ENCODE data around the gene ZRANB3.
"Not testable (repeated sequence)": the region's sequence is repeated elsewhere in the genome, so short reads cannot be mapped to it uniquely, and the experiment has no call there.

Gene ZRANB3

DNA sequence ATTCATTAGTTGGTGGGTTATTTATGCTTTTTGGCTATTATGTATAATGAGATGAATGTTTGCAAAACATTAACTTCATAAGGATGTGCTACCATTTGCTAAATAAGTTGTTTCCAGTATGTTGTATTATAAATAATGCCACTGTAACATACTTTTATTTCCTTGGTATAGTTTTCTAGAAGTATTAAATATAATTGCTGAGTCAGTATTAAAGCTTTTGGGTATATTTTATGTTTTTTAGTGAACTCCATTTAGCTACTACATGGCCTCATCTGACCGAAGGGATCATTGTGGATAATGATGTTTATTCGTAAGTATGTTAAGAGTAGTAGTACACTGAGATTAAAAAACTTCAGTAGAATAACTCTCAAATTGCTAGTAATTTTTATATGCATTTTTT lies 405.1 kb downstream of the ZRANB3 start:
- DNase-seq (ENCODE audit: low spot score): no peak

DNA sequence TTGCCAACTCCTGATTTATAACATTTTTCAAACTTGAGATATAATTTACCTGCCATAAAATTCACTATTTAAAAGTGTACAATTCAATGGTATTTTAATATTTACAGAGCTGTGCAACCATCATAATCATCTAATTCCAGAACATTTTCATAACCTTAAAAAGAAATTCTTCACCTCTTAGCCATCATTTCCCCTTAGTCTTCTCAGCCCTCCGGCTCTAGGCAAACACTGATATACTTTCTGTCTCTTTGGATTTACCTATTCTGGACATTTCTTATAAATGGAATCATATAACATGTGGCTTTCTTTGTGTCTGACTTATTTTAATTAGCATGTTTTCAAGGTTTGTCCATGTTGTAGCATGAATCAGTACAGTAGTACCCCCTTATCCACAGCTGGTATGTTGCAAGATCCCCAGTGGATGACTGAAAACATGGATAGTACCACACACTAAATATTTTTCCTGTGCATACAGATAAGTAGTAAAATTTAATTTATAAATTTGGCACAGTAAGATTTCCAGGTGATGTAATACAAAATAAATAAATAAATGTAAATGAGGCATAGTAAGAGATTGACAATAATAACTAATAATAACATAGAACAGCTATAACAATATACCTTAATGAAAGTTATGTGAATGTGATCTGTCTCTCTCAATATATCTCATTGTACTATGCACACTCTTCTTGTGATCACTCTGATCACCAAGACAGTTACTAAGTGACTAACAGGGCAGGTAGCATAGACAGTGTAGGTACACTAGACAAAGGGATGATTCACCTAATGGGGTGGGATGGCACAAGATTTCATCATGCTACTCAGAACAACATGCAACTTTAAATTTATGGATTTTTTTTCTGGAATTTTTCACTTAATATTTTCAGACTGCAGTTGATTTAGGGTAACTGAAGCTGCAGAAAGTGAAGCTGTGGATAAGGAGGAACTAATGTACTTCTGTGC lies 405.8 kb downstream of the ZRANB3 start:
- no peak for DNase-seq (ENCODE audit: low spot score)

DNA sequence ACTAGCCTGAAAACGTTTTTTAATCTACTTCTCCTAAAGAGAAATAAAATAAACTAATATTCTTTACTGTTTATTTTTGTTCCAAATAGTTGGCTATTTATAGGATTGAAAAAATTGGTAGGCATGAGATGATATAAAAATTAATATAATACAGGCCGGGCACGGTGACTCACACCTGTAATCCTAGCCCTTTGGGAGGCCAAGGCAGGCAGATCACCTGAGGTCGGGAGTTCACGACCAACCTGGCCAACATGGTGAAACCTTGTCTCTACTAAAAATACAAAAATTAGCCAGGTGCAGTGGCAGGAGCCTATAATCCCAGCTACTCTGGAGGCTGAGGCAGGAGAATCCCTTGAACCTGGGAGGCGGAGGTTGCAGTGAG lies 409.4 kb downstream of the ZRANB3 start:
- not testable (repeated sequence) for DNase-seq (ENCODE audit: low spot score)

DNA sequence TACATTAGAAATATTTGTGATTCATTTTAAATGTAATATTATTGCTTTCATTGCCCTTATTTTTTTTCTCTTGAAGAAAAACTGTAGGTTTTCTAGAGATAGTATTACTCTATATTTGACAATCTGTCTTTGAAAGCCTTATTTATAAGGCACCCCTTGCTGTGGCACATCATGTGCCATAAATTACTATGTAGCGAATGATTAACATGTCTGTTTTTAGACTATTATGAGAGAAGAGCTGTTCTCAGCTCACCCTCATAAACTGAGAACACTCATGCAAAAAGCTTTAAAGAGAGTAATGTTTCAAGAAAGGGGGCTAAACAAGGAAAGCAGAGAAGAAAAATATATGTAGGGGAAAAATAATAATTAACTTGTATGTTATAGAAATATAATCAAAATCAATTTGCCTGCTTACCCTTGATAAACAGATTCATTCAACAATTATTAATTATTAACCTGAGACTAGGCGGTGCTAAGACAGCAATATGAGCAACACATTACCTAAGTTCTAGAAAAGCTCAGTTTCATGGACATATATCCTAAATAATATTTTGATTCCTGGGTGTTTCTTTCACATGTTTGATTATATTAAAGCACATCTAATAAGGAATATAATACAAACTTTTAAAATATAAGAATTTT lies 409.9 kb downstream of the ZRANB3 start:
- no peak for DNase-seq (ENCODE audit: low spot score)

DNA sequence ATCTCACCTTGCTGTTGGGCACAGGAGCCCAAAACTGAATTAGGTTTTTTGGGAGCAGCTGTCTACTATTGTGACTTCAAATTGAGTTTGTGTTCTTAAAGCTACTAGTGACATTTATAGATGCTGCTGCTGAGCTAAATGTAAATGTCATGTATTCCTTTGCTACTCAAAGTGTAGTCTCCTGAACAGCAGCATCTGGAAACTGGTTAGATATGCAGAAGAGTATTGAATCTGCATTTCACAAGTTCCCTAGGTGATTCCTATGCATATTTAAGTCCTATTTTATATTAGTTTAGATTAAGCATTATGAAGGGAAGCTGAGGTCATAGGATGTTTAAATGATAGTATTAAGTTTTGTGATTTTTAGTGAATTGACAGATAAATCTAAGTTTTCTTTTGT lies 411.4 kb downstream of the ZRANB3 start:
- no peak for DNase-seq (ENCODE audit: low spot score)

DNA sequence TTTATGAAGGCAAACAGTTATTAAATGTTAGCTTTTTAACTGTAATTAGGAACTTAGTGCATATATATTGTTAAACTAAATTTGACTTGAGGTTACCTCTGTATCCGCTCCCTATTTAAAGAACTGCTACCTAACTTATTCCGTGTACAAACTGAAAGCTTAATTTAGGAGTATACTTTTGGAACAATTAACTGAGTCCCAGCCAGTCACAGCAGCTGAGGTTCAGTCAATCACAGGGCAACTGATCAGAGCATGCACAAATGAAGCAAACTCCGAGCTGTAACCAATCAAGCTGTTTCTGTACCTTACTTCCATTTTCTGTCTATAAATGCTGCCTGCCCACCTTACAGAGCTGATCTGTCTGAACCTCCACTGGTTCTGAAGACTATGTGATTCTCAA lies 417.7 kb downstream of the ZRANB3 start:
- no peak for DNase-seq (ENCODE audit: low spot score)

DNA sequence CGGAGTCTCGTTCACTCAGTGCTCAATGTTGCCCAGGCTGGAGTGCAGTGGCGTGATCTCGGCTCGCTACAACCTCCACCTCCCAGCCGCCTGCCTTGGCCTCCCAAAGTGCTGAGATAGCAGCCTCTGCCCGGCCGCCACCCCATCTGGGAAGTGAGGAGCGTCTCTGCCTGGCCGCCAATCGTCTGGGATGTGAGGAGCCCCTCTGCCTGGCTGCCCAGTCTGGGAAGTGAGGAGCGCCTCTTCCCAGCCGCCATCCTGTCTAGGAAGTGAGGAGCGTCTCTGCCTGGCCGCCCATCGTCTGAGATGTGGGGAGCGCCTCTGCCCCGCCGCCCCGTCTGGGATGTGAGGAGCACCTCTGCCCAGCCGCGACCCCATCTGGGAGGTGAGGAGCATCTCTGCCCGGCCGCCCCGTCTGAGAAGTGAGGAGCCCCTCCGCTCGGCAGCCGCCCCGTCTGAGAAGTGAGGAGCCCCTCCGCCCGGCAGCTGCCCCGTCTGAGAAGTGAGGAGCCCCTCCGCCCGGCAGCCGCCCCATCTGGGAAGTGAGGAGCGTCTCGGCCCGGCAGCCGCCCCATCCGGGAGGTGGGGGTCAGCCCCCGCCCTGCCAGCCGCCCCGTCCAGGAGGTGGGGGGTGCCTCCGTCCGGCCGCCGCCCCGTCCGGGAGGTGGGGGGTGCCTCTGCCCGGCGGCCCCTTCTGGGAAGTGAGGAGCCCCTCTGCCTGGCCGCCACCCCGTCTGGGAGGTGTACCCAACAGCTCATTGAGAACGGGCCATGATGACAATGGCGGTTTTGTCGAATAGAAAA lies 425.3 kb downstream of the ZRANB3 start:
- not testable (repeated sequence) for DNase-seq (ENCODE audit: low spot score)

DNA sequence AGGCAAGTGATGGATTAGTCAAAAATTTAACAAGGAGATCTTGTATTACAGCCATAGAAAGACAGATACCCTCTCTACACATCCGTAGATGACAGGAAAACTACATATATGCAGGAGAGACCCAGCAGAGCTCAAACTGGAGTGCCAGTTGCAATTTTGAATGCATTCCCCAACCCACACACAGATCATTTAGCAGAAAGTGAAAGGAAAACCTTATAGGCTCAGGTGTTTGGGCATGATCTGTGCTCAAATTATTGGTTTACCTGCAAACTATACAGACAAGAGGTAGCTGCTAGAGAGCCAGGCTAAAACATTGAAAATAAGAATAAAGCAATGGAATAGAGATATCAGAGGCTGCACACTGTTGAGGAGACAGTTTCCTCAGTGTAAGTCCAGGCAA lies 427.2 kb downstream of the ZRANB3 start:
- DNase-seq (ENCODE audit: low spot score): no peak

DNA sequence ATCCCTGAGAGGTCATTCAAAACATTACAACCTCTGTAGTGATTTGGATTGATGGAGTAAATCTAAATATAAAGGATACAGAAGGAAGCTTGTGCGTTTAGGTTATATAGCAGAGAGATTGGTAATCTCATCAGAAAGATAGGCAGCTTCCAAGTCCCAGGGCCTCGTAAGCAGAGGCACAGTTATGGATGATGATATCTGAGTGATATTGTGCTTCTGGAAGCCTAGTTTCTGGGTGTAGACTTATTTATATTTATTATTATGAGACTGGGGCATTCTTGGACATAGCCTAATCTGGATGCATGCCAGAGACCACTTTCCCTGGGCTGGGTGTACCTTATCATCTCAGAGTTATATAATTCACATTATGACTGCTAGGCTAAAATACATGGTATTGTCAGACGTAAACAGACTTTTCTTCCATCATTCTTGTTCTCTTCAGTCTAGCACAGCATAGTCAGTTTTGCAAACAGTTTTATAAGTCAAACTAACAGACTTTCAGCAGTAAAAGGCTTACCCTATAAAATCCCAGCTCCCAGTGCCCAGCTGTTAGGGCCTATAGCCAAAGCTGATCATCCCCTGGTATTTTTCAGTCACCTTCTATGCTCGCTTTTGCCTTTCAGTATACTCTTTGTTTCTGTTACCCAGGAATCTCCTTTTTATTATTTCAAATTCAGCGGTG lies 431.1 kb downstream of the ZRANB3 start:
- no peak for DNase-seq (ENCODE audit: low spot score)

DNA sequence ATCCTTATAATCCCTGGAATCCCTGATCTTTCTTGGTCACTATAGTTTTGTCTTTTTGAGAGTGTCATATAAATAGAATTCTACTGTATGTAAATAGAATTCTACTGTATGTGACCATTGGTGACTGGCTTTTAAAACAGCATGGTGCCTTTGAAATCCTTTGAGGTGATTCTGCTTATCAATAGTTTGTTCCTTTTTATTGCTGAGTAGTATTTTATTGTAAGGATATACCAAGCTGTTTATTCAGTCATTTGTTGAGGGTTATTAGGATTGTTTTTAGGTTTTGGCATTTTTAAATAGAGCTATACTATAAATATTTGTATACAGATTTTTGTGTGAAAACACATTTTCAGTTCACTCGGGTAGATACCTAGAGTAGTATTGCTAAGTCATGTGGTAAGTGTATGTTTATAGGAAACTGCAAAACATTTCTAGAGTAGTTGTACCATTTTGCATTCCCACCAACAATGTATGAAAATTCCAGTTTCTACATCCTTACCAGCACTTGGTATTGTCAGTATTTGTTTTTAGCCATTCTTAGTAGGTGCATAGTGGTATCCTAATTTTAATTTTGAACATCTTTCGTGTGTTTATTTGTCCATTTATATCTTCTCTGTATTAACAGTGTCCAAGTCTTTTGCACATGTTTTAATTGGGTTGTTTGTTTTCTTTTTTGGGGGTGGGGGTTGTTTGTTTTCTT lies 433.3 kb downstream of the ZRANB3 start:
- DNase-seq (ENCODE audit: low spot score): no peak

DNA sequence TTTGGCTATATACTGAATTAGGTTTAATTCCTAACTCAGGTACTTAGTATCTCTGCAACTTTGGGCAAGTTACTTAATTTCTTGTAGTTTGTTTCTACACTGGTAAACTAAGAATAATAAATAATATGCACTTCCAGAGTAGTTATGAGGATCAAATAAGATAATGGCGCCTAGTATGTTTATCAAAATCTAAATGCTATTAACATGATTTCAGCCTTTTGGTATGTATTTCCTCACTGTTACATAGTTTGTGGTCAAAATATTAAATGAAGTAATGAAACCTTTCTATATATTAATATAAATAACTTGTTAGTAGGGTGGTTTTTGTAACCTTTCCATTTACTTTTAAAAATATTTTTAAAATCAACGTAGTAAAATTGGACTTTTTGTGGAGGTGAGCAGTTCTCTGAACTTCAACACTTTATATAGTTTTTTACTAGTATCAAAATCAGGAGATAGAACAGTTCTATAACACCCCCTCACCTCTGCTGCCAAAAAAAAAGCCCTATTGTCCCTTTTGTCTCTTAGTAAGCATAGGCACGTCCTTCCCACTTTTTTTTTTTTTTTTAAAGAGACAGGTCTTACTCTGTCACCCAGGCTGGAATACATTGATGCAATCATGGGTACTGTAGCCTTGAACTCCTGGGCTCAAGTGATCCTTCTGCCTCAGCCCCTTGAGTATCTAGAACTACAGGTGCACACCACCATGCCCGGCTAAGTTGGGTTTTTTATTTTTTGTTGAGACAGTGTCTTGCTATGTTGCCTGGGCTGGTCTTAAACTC lies 434.2 kb downstream of the ZRANB3 start:
- no peak for DNase-seq (ENCODE audit: low spot score)

DNA sequence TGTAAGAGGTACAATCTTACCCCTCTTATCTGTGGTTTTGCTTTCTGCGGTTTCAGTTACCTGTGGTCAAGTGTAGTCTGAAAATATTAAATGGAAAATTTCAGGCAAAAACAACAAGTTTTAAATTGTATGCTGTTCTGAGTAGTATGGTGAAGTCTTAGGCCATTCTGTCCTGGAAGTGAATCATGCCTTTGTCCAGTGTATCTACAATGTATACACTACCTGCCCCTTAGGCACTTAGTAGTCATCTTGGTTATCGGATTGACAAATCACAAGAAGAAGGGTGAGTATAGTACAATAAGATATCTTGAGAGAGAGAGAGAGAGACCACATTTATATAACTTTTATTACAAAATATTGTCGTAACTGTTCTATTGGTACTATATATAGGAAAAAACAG lies 435.4 kb downstream of the ZRANB3 start:
- no peak for DNase-seq (ENCODE audit: low spot score)

DNA sequence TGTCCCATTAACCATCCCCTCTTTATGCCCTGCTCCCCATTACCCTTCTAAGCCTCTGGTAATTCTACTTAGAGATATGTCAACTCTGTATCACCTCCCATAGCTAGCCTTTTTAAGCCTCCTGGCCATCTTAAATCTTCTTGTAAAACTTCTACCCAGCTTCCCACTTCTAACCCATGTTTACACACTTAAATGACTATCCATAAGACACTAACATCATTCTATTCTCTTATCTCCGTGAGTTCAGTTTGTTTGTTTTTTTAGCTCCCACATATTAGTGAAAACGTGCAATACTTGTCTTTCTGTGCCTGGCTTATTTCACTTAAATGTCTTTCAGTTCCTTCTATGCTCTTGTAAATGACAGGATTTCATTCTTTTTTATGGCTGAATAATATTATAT lies 436.5 kb downstream of the ZRANB3 start:
- DNase-seq (ENCODE audit: low spot score): no peak

DNA sequence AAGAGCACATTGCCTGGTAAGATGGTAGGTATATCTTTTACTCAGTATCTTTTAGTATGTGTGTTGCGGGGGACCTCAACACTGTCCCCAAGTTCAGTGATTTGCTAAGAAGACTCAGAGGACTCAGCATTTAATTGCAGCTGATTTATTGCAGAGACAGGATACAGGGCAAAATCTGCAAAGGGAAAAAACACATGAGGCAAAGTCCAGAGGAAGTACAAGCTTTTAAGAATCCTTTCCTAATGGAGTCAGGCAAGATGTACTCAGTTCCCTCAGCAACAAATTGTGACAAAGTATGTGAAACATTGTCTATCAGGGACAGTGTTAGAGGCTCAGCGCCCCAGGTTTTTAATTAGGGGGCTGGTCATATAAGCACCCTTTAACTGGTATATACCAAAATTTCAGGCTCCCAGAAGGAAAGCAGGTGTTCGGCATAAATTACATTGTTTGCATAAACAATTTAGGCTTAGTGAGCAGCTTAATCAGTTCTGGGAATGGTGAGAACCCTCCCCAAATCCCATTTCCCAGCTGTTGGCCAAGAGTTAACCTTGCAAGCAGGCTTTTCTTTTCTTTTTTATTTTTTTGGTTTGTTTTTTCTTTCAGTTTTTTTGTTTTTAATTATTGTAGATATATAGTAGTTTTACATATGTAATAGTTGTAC lies 437.2 kb downstream of the ZRANB3 start:
- DNase-seq (ENCODE audit: low spot score): no peak

DNA sequence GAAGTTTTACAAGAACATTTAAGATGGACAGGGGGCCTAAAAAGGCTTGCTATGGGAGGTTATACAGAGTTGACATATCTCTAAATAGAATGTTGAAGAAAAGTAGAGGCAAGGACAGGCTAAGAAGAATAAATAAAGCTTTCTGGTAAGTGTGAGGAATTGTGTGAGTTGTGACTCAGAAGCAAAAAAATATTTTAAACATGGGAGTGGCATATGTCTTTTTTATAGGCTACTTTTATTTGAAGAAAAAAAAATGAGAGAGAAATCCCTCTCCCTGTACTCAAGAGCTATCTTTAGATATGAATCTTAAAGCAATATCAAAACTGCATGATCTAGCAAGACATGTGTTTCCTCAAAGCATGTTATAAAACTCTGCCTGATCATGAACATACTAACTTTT lies 437.8 kb downstream of the ZRANB3 start:
- DNase-seq (ENCODE audit: low spot score): no peak

DNA sequence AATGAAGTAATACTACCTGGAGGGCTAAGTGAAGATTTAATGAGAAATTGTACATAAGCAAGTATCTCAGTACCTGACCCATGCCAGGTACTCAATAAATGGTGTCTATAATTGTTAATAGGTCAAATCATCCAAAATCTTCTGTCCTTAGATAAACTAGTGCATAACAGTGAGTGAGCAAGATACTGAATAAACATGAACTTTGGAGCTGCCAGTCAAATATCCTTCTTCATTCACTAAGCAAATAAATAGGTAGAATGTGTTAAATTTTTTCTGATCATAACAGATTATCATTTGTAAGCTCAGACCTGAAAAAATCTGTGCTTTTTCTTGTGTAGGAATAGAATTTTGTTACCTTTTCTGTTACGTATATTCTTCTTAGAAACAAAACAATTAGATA lies 439.3 kb downstream of the ZRANB3 start:
- DNase-seq (ENCODE audit: low spot score): no peak

DNA sequence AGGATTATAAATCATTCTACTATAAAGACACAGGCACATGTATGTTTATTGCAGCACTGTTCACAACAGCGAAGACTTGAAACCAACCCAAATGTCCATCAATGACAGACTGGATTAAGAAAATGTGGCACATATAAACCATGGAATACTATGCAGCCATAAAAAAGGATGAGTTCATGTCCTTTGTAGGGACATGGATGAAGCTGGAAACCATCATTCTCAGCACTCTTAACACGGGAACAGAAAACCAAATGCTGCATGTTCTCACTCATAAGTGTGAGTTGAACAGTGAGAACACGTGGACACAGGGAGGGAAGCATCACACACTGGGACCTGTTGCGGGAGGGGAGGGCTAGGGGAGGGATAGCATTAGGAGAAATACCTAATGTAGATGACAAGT lies 441.4 kb downstream of the ZRANB3 start:
- DNase-seq (ENCODE audit: low spot score): not testable (repeated sequence)

Measured in activated CD4-positive, alpha-beta T cell treated with anti-CD3 and anti-CD28 coated beads, Interleukin-2, Interleukin-4, amounts not matched to agents 100 ng/mL and 50 ng/mL, durations not matched to agents 16 hours and 8 hours (primary cell).